Measurements from ENCODE around the gene HJV. TPM values are rescaled to one million over a fixed set of nuclear protein-coding genes. Genes with fewer than 3 reads are reported as not detected.

Gene HJV
- total RNA-seq, 2 experiments from 2014 or later = not detected

GRCh38 chr1:146022403-146023127, 1.0 kb upstream of the HJV start:
- ChIA-PET POLR2A (interaction anchor here (0.9 to 1.1 kb wide), 2 partner anchors 29 to 43 kb away, joined by 3 to 4 read pairs; no protein-coding TSS in a partner anchor), CTCF (interaction anchor here (0.7 to 1.4 kb wide), 4 partner anchors 11 to 43 kb away, joined by 3 to 6 read pairs (median 4); no protein-coding TSS in a partner anchor)
- intact Hi-C loops (cut with DNase I, micrococcal nuclease) = no loop called here
- no peak for DNase-seq
- no peaks in the 10 kb centered on the region for H3K36me3 Mint-ChIP-seq (ENCODE audit: low read depth)
- no peak for ATAC-seq
- H3K4me1 Mint-ChIP-seq = peaks cover 8% of the 10 kb centered on the region
- no peak overlapping the region for H3K27ac Mint-ChIP-seq
- peaks cover 35% of the 10 kb centered on the region for H3K27me3 Mint-ChIP-seq
- no peaks in the 10 kb centered on the region for H3K9me3 Mint-ChIP-seq (ENCODE audit: low read depth)
- no peak overlapping the region for H3K4me3 Mint-ChIP-seq

- ATAC-seq (no peak), DNase-seq (no peak)
- POLR2A ChIA-PET = interaction anchor here (1.3 kb wide), 1 partner anchor 15 kb away, joined by 8 read pairs; no protein-coding TSS in a partner anchor
- intact Hi-C loops (cut with DNase I, micrococcal nuclease) = no loop called here
- Mint-ChIP-seq H3K36me3 (ENCODE audit: low read depth) (no peaks in the 10 kb centered on the region), H3K4me3 (no peak overlapping the region), H3K27me3 (peaks cover 37% of the 10 kb centered on the region), H3K4me1 (peaks cover 8% of the 10 kb centered on the region), H3K9me3 (ENCODE audit: low read depth) (no peaks in the 10 kb centered on the region), H3K27ac (no peak overlapping the region)
- CTCF ChIA-PET = interaction anchor here (1.0 to 1.4 kb wide), 4 partner anchors 12 to 173 kb away, joined by 3 to 6 read pairs (median 4); partner anchors contain the start of gene ANKRD35
These were observed 487 bp downstream of the HJV start for GRCh38 chr1:146021050-146021445.

GRCh38 chr1:146020058-146021049, 1.2 kb downstream of the HJV start:
- DNase-seq = no peak
- POLR2A ChIA-PET = no interaction called here
- intact Hi-C loops (cut with DNase I, micrococcal nuclease) = no loop called here
- Mint-ChIP-seq H3K4me1 (peaks cover 8% of the 10 kb centered on the region), H3K27ac (no peak overlapping the region), H3K4me3 (no peak overlapping the region), H3K27me3 (peaks cover 37% of the 10 kb centered on the region), H3K36me3 (ENCODE audit: low read depth) (no peaks in the 10 kb centered on the region), H3K9me3 (ENCODE audit: low read depth) (no peaks in the 10 kb centered on the region)
- ATAC-seq = no peak
- CTCF ChIA-PET = interaction anchor here (0.5 to 2.6 kb wide), 3 partner anchors 12 to 173 kb away, joined by 3 to 14 read pairs (median 4); no protein-coding TSS in a partner anchor

- ATAC-seq = peak; percentile 19
These were observed 2.1 kb downstream of the HJV start for GRCh38 chr1:146019231-146020057.

DNA sequence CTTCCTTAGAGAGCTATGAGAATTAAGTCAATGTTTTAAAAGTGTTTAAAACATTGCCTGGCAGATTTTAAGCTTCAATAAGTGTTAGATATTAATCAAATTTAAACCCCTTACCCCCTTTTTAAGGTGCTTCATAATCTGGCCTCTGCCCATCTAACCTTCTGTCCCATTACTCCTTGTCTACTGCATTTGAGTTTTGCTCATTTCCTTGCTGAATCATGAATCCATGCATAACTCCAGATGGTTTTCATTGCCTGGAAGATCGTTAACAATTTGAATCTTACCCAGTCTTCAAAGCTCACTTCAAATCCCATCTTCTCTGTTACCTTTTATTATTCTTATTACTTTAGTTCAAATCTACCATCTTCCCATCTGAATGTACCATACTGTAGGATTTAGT, 4.6 kb downstream of the HJV start:
- Mint-ChIP-seq H3K36me3 (ENCODE audit: low read depth) (no peaks in the 10 kb centered on the region), H3K4me1 (peaks cover 15% of the 10 kb centered on the region), H3K9me3 (ENCODE audit: low read depth) (no peaks in the 10 kb centered on the region), H3K27me3 (peaks cover 31% of the 10 kb centered on the region), H3K27ac (no peak overlapping the region), H3K4me3 (no peak overlapping the region)
- ChIA-PET POLR2A (interaction anchor here (0.6 to 0.8 kb wide), 2 partner anchors 16 to 35 kb away, joined by 5 to 9 read pairs; no protein-coding TSS in a partner anchor), CTCF (interaction anchor here (0.8 to 3.3 kb wide), 9 partner anchors 8 to 171 kb away, joined by 3 to 17 read pairs (median 4); partner anchors contain the start of gene NUDT17)
- intact Hi-C loops (cut with DNase I, micrococcal nuclease) = loop anchor here in 1 of 2 experiments (10.0 kb wide), 1 partner anchor 292 kb away; no protein-coding TSS in a partner anchor
- DNase-seq (no peak), ATAC-seq (no peak)

More at GRCh38 chr1:146019231-146020057, 2.1 kb downstream of the HJV start:
- Mint-ChIP-seq H3K27ac (no peak overlapping the region), H3K27me3 (peaks cover 36% of the 10 kb centered on the region), H3K36me3 (ENCODE audit: low read depth) (no peaks in the 10 kb centered on the region), H3K4me1 (peaks cover 8% of the 10 kb centered on the region), H3K9me3 (ENCODE audit: low read depth) (no peaks in the 10 kb centered on the region), H3K4me3 (no peak overlapping the region)
- peak; percentile 30 for DNase-seq
- POLR2A ChIA-PET = no interaction called here
- CTCF ChIA-PET = interaction anchor here (0.5 to 3.3 kb wide), 6 partner anchors 13 to 247 kb away, joined by 3 to 17 read pairs (median 4); no protein-coding TSS in a partner anchor
- intact Hi-C loops (cut with DNase I, micrococcal nuclease) = loop anchor here in 1 of 2 experiments (10.0 kb wide), 1 partner anchor 295 kb away; no protein-coding TSS in a partner anchor

GRCh38 chr1:146013559-146013922, 8.0 kb downstream of the HJV start:
- ATAC-seq (no peak), DNase-seq (no peak)
- H3K9me3 Mint-ChIP-seq (ENCODE audit: low read depth) = no peaks in the 10 kb centered on the region
- CTCF ChIA-PET = interaction anchor here (0.6 to 2.1 kb wide), 7 partner anchors 14 to 169 kb away, joined by 3 to 12 read pairs (median 4); partner anchors contain the start of gene NUDT17
- no peak overlapping the region for H3K27ac Mint-ChIP-seq
- peaks cover 7% of the 10 kb centered on the region for H3K4me1 Mint-ChIP-seq
- H3K36me3 Mint-ChIP-seq (ENCODE audit: low read depth) = no peaks in the 10 kb centered on the region
- H3K4me3 Mint-ChIP-seq = no peak overlapping the region
- POLR2A ChIA-PET = no interaction called here
- intact Hi-C loops (cut with DNase I, micrococcal nuclease) = loop anchor here (1.0 to 10.0 kb wide), 4 partner anchors 21 to 289 kb away; partner anchors contain the start of gene NUDT17 (in 1 of the 2)
- peaks cover 8% of the 10 kb centered on the region for H3K27me3 Mint-ChIP-seq

DNA sequence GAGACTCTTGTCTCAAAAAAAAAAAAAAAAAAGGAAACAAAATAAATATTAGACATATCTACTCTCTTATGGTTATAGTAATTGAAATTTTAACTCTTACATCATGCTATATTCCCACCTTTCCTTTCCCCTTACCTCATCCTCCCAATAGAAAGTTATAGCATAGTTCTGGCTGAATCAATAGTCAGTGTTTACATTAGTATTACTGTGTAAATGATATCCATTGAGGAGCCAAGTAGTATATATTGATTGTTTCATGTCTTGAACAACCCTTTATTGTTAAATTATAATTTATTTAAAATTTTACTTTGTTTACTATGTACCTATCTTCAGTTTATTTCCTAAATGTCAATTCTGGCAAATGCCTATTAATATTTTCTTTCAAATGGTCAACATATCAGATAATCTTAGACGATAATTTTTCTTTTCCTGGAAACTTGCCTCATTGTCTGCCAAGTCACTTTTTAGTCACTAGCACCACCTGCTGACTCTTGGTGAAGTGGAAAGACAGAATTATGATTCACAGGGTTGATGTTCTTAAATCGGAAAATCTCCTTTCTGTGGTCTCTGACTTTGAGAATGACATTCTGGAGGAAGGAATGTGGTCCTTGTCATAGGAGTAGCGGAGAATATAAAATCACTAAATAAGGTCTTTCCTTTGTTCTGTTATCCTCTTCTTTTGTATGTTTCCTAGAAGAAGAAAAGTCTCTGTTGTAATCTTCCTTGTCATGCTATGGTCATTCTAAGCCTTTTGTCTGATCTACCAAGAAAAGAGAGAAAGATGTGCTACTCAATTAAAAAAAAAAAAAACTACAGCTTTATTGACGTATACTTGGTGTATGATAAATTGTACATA, 8.6 kb downstream of the HJV start:
- Mint-ChIP-seq H3K4me1 (peaks cover 7% of the 10 kb centered on the region), H3K27me3 (peaks cover 5% of the 10 kb centered on the region), H3K27ac (peak overlapping the region; percentile 21), H3K4me3 (no peak overlapping the region), H3K9me3 (ENCODE audit: low read depth) (no peaks in the 10 kb centered on the region), H3K36me3 (ENCODE audit: low read depth) (no peaks in the 10 kb centered on the region)
- CTCF ChIA-PET = interaction anchor here (0.6 to 2.5 kb wide), 16 partner anchors 13 to 168 kb away, joined by 3 to 13 read pairs (median 4); partner anchors contain the start of genes ANKRD34A, LIX1L, NUDT17 and POLR3GL
- DNase-seq (peak; percentile 71), ATAC-seq (peak; percentile 81)
- intact Hi-C loops (cut with DNase I, micrococcal nuclease) = loop anchor here (1.0 to 10.0 kb wide), 4 partner anchors 22 to 288 kb away; partner anchors contain the start of gene NUDT17 (in 2 of the 2)
- POLR2A ChIA-PET = no interaction called here

- no peak overlapping the region for H3K4me3 Mint-ChIP-seq
- H3K4me1 Mint-ChIP-seq = peaks cover 26% of the 10 kb centered on the region
- no peaks in the 10 kb centered on the region for H3K27me3 Mint-ChIP-seq
- ATAC-seq (no peak), DNase-seq (no peak)
- intact Hi-C loops (cut with DNase I, micrococcal nuclease) = loop anchor here in 1 of 2 experiments (2.0 to 10.0 kb wide), 3 partner anchors 25 to 285 kb away; no protein-coding TSS in a partner anchor
- ChIA-PET CTCF (interaction anchor here (0.6 to 4.6 kb wide), 6 partner anchors 13 to 165 kb away, joined by 3 to 119 read pairs (median 6); partner anchors contain the start of gene NUDT17), POLR2A (interaction anchor here (0.9 to 1.2 kb wide), 2 partner anchors 20 to 41 kb away, joined by 3 to 5 read pairs; no protein-coding TSS in a partner anchor)
- H3K27ac Mint-ChIP-seq = no peak overlapping the region
- no peaks in the 10 kb centered on the region for H3K9me3 Mint-ChIP-seq (ENCODE audit: low read depth)
- H3K36me3 Mint-ChIP-seq (ENCODE audit: low read depth) = no peaks in the 10 kb centered on the region
These were observed 11.3 kb downstream of the HJV start for GRCh38 chr1:146010126-146010738.

DNA sequence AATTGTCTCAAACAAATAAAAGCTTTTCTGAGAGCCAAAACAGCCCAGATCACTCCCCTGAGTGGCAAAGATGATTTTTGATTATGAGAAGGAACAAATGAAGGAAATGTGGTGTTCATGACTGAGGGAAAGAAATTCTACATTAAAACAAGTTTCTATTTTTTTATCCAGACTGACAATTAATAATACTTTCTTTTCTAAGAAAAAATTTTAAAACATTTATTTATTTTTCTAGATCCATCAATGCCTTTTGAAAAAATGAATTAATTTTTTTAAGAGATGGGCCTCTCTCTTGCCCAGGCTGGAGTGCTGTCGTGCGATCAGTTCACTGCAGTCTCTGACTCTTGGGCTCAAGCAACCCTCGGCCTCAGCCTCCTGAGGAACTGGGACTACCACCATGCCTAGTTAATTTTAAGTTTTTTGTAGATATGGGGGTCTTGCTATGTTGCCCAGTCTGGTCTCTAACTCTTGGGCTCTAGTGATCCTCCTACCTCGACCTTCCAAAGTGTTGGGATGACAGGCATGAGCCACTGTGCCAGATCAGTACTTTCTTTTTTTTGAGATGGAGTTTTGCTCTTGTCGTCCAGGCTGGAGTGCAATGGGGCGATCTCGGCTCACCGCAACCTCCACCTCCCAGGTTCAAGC, 13.9 kb downstream of the HJV start:
- ChIA-PET CTCF (interaction anchor here (0.6 to 4.6 kb wide), 24 partner anchors 10 to 202 kb away, joined by 3 to 119 read pairs (median 6); partner anchors contain the start of genes ANKRD34A, LIX1L, NUDT17 and PIAS3), POLR2A (interaction anchor here (1.6 kb wide), 1 partner anchor 30 kb away, joined by 5 read pairs; no protein-coding TSS in a partner anchor)
- peaks cover 37% of the 10 kb centered on the region for H3K4me1 Mint-ChIP-seq
- ATAC-seq (no peak), DNase-seq (no peak)
- intact Hi-C loops (cut with DNase I, micrococcal nuclease) = loop anchor here (1.0 kb wide), 3 partner anchors 11 to 164 kb away; partner anchors contain the start of gene TXNIP (in 1 of the 2)
- peak overlapping the region; percentile 58 for H3K4me3 Mint-ChIP-seq
- H3K36me3 Mint-ChIP-seq (ENCODE audit: low read depth) = no peaks in the 10 kb centered on the region
- no peaks in the 10 kb centered on the region for H3K9me3 Mint-ChIP-seq (ENCODE audit: low read depth)
- H3K27me3 Mint-ChIP-seq = no peaks in the 10 kb centered on the region
- peak overlapping the region; percentile 76 for H3K27ac Mint-ChIP-seq
